Keratinocyte (primary cell): ENCODE results near the gene BABAM2. TPM values are rescaled to one million over a fixed set of nuclear protein-coding genes. Genes with fewer than 3 reads are reported as not detected.

Experiments used
- DNase-seq: peaks from one replicate; pipeline ENCODE4 v3.0.0-alpha.2; 2011; ENCODE audit warnings: low read depth, missing footprints, low spot score
- FAIRE-seq: peaks from 2 replicates; lab custom pipeline; 2011; peaks lifted over from hg19 to GRCh38; lab: Jason Lieb, UNC
- H2AFZ ChIP-seq: 2 replicates; pipeline ENCODE4 v1.6.0; 2012; ENCODE audit warnings: low read length, control low read depth, inconsistent platforms; ENCODE audit not compliant: control insufficient read depth
- H3K27ac ChIP-seq: 2 replicates; pipeline ENCODE4 v1.5.1; 2011; ENCODE audit warnings: low read length; ENCODE audit not compliant: control insufficient read depth, insufficient read depth
- H3K27me3 ChIP-seq: 3 replicates; pipeline ENCODE4 v1.6.0; 2011; ENCODE audit warnings: low read length; ENCODE audit not compliant: control insufficient read depth, insufficient read depth; ENCODE audit errors: extremely low read depth
- H3K36me3 ChIP-seq, 2 experiments: 2 replicates in 1 of 2; 3 replicates in 1 of 2; pipeline ENCODE4 v1.5.1; 2011; ENCODE audit warnings: low read length in 2 of 2, mild to moderate bottlenecking in 1 of 2; ENCODE audit not compliant: control insufficient read depth in 2 of 2, insufficient read depth in 2 of 2; ENCODE audit errors: extremely low read depth in 1 of 2
- H3K4me1 ChIP-seq: 3 replicates; pipeline ENCODE4 v1.5.1; 2011; ENCODE audit warnings: low read length; ENCODE audit not compliant: control insufficient read depth, insufficient read depth; ENCODE audit errors: extremely low read depth
- H3K4me2 ChIP-seq: 3 replicates; pipeline ENCODE4 v1.6.0; 2011; ENCODE audit warnings: low read depth, low read length; ENCODE audit not compliant: control insufficient read depth, insufficient read depth; ENCODE audit errors: extremely low read depth
- H3K4me3 ChIP-seq, 3 experiments: fragments of 200-600 bp in 1 of 3; sonication (generic) in 1 of 3; 2 replicates in 2 of 3; 3 replicates in 1 of 3; pipeline ENCODE4 v1.5.1; 2011 to 2016; ENCODE audit warnings: low read length in 3 of 3, mild to moderate bottlenecking in 3 of 3, control low read depth in 2 of 3, inconsistent platforms in 1 of 3, low read depth in 1 of 3, mixed read lengths in 1 of 3, mixed run types in 1 of 3, moderate library complexity in 1 of 3; ENCODE audit not compliant: control insufficient read depth in 2 of 3, insufficient read depth in 2 of 3; ENCODE audit errors: extremely low read depth in 1 of 3
- H3K79me2 ChIP-seq: 2 replicates; pipeline ENCODE4 v1.6.0; 2012; ENCODE audit warnings: low read length; ENCODE audit not compliant: control insufficient read depth, insufficient read depth
- H3K9ac ChIP-seq: 3 replicates; pipeline ENCODE4 v1.6.0; 2011; ENCODE audit warnings: low read length; ENCODE audit not compliant: control insufficient read depth, insufficient read depth; ENCODE audit errors: extremely low read depth
- H3K9me1 ChIP-seq: 3 replicates; pipeline ENCODE4 v1.6.0; 2011; ENCODE audit warnings: low read length; ENCODE audit not compliant: control insufficient read depth, insufficient read depth; ENCODE audit errors: extremely low read depth
- H3K9me3 ChIP-seq: 2 replicates; pipeline ENCODE4 v1.5.1; 2012; ENCODE audit warnings: low read depth, low read length; ENCODE audit not compliant: control insufficient read depth
- H4K20me1 ChIP-seq: 3 replicates; pipeline ENCODE4 v1.6.0; 2011; ENCODE audit warnings: low read length; ENCODE audit not compliant: control insufficient read depth, insufficient read depth; ENCODE audit errors: extremely low read depth
- CTCF ChIP-seq, 3 experiments: IDR thresholded peaks in 1 of 3; conservative IDR thresholded peaks in 1 of 3; optimal IDR thresholded peaks in 1 of 3; 2 replicates in 2 of 3; 3 replicates in 1 of 3; pipeline versions ENCODE3 to v1.5.1; 2011; ENCODE audit warnings: low read length in 3 of 3, mild to moderate bottlenecking in 3 of 3, moderate library complexity in 2 of 3, control low read depth in 1 of 3, inconsistent platforms in 1 of 3; ENCODE audit not compliant: insufficient read depth in 2 of 3; ENCODE audit errors: extremely low read depth in 1 of 3
- EZH2 ChIP-seq: IDR thresholded peaks from one replicate; pipeline ENCODE4 v1.6.1; 2012; ENCODE audit warnings: inconsistent platforms, mild to moderate bottlenecking, low read length, moderate library complexity
- dilution Hi-C: fragments of 300-500 bp; cut with MboI; formaldehyde crosslinking; loops from one replicate; pipeline ENCODE4 v1.7.0; 2020; ENCODE audit warnings: low sequenced_read_pairs; ENCODE audit not compliant: extremely low pct_ligation_motif_present
- polyA plus RNA-seq, 5 experiments: library from polyadenylated mRNA; depleted of rRNA in 3 of 5; stranded (reverse) in 3 of 5; stranded (forward) in 1 of 5; unstranded in 1 of 5; fragments of >200 nt; gene quantifications; 1 replicate in 1 of 5; 2 replicates in 3 of 5; 3 replicates in 1 of 5; pipeline versions ENCODE4 v1.2.1 to v1.2.3, GENCODE V29; 2011 to 2012; ENCODE audit warnings: missing spikeins in 2 of 5, low read depth in 1 of 5, low replicate concordance in 1 of 5

BABAM2 gene
- polyA plus RNA-seq, 1 donor (not counting 4 experiments of a cell fraction or from before 2014, with no cell fraction given): 29.8 TPM

DNA sequence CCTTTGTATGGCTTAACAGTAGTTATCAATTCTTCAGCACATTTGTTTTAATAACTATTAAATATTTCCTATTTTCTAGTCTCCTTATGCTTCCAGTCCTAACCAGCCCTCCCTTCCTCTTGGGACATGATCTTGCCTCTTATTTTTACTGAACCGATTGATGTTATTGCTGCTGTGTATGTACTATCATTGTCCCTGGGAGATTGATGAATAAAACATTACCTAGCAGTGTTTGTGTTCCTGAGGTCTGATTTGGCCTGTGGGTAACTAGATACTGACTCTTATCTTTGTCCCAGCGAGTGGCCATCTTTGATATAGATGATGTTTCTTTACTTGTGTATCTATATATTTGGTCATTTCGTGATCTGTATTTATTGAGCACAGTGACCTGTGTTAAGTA is 192.9 kb downstream of the BABAM2 start:
- no peaks in the 10 kb centered on the region for H3K9me3 ChIP-seq
- H4K20me1 ChIP-seq: no peaks in the 10 kb centered on the region
- H3K4me3 ChIP-seq: no peak overlapping the region
- H3K79me2 ChIP-seq: no peaks in the 10 kb centered on the region
- H3K27me3 ChIP-seq: no peaks in the 10 kb centered on the region
- no peak for DNase-seq
- H3K9me1 ChIP-seq: no peaks in the 10 kb centered on the region
- no peak for FAIRE-seq
- no peak for TF ChIP-seq EZH2
- TF ChIP-seq CTCF (optimal IDR thresholded peaks at IDR 0.05 in 1 of 3, IDR thresholded peaks at IDR 0.05 in 1 of 3, conservative IDR thresholded peaks at IDR 0.05 in 1 of 3; ENCODE audit: extremely low read depth in 1 of 3, insufficient read depth in 2 of 3, low read length in 3 of 3): no peak
- no peak overlapping the region for H3K9ac ChIP-seq
- no peak overlapping the region for H2AFZ ChIP-seq
- H3K27ac ChIP-seq: no peak overlapping the region
- H3K4me1 ChIP-seq: no peaks in the 10 kb centered on the region
- dilution Hi-C loops: no loop called here
- no peak overlapping the region for H3K4me2 ChIP-seq
- no peaks in the 10 kb centered on the region for H3K36me3 ChIP-seq

- no peaks in the 10 kb centered on the region for H3K79me2 ChIP-seq
- dilution Hi-C loops: no loop called here
- no peaks in the 10 kb centered on the region for H3K9me1 ChIP-seq
- no peak for DNase-seq
- no peaks in the 10 kb centered on the region for H3K27me3 ChIP-seq
- H2AFZ ChIP-seq: no peak overlapping the region
- no peak overlapping the region for H3K4me3 ChIP-seq
- H3K36me3 ChIP-seq: no peaks in the 10 kb centered on the region
- TF ChIP-seq CTCF (optimal IDR thresholded peaks at IDR 0.05 in 1 of 3, IDR thresholded peaks at IDR 0.05 in 1 of 3, conservative IDR thresholded peaks at IDR 0.05 in 1 of 3; ENCODE audit: extremely low read depth in 1 of 3, insufficient read depth in 2 of 3, low read length in 3 of 3) (no peak), EZH2 (no peak)
- H3K9me3 ChIP-seq: no peaks in the 10 kb centered on the region
- H3K4me1 ChIP-seq: peaks cover 3% of the 10 kb centered on the region
- no peaks in the 10 kb centered on the region for H4K20me1 ChIP-seq
- H3K9ac ChIP-seq: no peak overlapping the region
- H3K27ac ChIP-seq: no peak overlapping the region
- no peak overlapping the region for H3K4me2 ChIP-seq
- no peak for FAIRE-seq
Measured at GRCh38 chr2:28084564-28084963, 194.0 kb downstream of the BABAM2 start.
